HG03469 (cell line): ENCODE measurements around the gene NALCN.

Experiments
- ATAC-seq: cut with Tn5 transposase; IDR thresholded peaks from one replicate; pipeline ENCODE4 v1.9.1; 2021; ENCODE audit warnings: mild to moderate bottlenecking, moderate library complexity, moderate number of reproducible peaks; ENCODE audit not compliant: unreplicated experiment

NALCN gene

GRCh38 chr13:101415358-101416174, 742 bp downstream of the NALCN start:
- no peak for ATAC-seq

- no peak for ATAC-seq
Measured at GRCh38 chr13:101412076-101412475, 4.2 kb downstream of the NALCN start.

GRCh38 chr13:101408992-101409656, 7.2 kb downstream of the NALCN start:
- no peak for ATAC-seq

- ATAC-seq: no peak
Measured at GRCh38 chr13:101408154-101408553, 8.2 kb downstream of the NALCN start.

GRCh38 chr13:101406791-101407190, 9.5 kb downstream of the NALCN start:
- no peak for ATAC-seq

- no peak for ATAC-seq
Measured at GRCh38 chr13:101401196-101401595, 15.1 kb downstream of the NALCN start.

GRCh38 chr13:101399365-101399764, 16.9 kb downstream of the NALCN start:
- ATAC-seq: no peak

- ATAC-seq: no peak
Measured at GRCh38 chr13:101398920-101399319, 17.4 kb downstream of the NALCN start.

- no peak for ATAC-seq
Measured at GRCh38 chr13:101398191-101398590, 18.1 kb downstream of the NALCN start.

GRCh38 chr13:101397742-101398141, 18.6 kb downstream of the NALCN start:
- ATAC-seq: no peak

GRCh38 chr13:101394605-101395004, 21.7 kb downstream of the NALCN start:
- no peak for ATAC-seq

GRCh38 chr13:101393140-101393539, 23.2 kb downstream of the NALCN start:
- no peak for ATAC-seq

GRCh38 chr13:101390461-101390860, 25.8 kb downstream of the NALCN start:
- no peak for ATAC-seq

- no peak for ATAC-seq
Measured at GRCh38 chr13:101384929-101385328, 31.4 kb downstream of the NALCN start.

- ATAC-seq: no peak
Measured at GRCh38 chr13:101383595-101383994, 32.7 kb downstream of the NALCN start.

GRCh38 chr13:101382701-101383100, 33.6 kb downstream of the NALCN start:
- no peak for ATAC-seq

GRCh38 chr13:101382086-101382485, 34.2 kb downstream of the NALCN start:
- ATAC-seq: no peak

- no peak for ATAC-seq
Measured at GRCh38 chr13:101360525-101360924, 55.8 kb downstream of the NALCN start.

GRCh38 chr13:101354895-101355294, 61.4 kb downstream of the NALCN start:
- ATAC-seq: no peak

GRCh38 chr13:101346942-101347728, 69.2 kb downstream of the NALCN start:
- ATAC-seq: no peak

- ATAC-seq: no peak
Measured at GRCh38 chr13:101346161-101346560, 70.1 kb downstream of the NALCN start.
